Right lobe of liver (tissue), 4 donors: ENCODE measurements around the gene KLRB1.

Experiments used
- POLR2A ChIP-seq: fragments of 450-650 bp; IDR thresholded peaks from one replicate; pipeline ENCODE4 v1.6.1; 2017; ENCODE audit warnings: antibody characterized with exemption, mild to moderate bottlenecking
- TF ChIP-seq, protein P1 (sequence below), 4 donors: fragments of 200-600 bp in 3 of 4; fragments of 450-650 bp in 1 of 4; IDR thresholded peaks; one replicate each; pipeline versions ENCODE4 v1.5.1 to v1.8.0; 2016 to 2022; ENCODE audit warnings: antibody characterized with exemption in 4 of 4, mild to moderate bottlenecking in 2 of 4
- donor health status: DM: no; HTN: no; CAD: no.
- donor health status: DM: no; HTN: no; CAD: no.
- donor health status: DM: no; HTN: yes; CAD: no.

- TF ChIP-seq, protein P1, sequence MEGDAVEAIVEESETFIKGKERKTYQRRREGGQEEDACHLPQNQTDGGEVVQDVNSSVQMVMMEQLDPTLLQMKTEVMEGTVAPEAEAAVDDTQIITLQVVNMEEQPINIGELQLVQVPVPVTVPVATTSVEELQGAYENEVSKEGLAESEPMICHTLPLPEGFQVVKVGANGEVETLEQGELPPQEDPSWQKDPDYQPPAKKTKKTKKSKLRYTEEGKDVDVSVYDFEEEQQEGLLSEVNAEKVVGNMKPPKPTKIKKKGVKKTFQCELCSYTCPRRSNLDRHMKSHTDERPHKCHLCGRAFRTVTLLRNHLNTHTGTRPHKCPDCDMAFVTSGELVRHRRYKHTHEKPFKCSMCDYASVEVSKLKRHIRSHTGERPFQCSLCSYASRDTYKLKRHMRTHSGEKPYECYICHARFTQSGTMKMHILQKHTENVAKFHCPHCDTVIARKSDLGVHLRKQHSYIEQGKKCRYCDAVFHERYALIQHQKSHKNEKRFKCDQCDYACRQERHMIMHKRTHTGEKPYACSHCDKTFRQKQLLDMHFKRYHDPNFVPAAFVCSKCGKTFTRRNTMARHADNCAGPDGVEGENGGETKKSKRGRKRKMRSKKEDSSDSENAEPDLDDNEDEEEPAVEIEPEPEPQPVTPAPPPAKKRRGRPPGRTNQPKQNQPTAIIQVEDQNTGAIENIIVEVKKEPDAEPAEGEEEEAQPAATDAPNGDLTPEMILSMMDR (IDR thresholded peaks at IDR 0.05) = no peak
- TF ChIP-seq POLR2A = no peak
Observed at GRCh38 chr12:9640024-9640423, 32.3 kb upstream of the KLRB1 start.
